GM19324 (cell line): ENCODE data around the gene GGTLC2.

ENCODE experiments used
- ATAC-seq: cut with Tn5 transposase; IDR thresholded peaks from one replicate; pipeline ENCODE4 v1.9.1; 2021; ENCODE audit warnings: mild to moderate bottlenecking, moderate library complexity; ENCODE audit not compliant: unreplicated experiment, low FRiP score

The GGTLC2 gene

DNA sequence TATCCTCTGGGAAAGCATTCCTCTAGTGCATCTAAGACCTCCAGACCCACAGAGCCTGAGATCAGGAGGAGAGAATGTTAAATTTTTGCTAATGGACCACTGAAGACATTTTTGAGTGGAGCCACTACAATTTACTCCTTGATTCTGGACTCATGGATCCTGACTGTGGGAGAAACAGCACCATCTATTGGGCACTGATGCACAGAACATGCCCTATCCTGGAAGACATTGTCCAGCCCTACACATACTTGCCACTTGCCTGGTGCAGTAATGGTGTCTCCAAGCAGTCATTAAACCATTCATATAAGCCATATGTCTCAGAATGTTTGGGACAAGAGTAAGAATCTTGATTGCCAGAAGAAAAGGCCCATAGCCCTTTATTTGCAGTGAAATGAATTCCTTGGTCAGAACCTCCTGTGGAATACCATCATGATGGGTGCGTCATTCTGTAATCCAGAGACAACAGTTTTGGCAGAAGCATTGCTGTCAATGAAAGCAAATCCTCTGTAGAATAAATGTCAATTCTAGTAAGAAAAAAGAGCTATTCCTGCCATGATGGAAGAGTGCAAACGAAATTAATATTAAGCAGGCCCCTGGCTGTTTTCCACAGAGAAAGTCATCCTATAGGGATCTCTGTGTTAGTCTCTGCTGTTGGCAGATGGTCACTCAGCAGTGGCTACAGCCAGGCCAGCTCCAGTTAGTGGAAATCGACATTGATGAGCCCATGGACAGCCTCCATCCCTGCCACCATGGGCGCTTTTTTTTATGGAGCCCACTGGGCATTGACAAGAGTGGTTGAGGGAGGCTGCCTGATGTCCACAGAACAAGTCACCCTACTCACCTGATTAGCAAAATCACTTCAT, 43.5 kb downstream of the GGTLC2 start:
- no peak for ATAC-seq

DNA sequence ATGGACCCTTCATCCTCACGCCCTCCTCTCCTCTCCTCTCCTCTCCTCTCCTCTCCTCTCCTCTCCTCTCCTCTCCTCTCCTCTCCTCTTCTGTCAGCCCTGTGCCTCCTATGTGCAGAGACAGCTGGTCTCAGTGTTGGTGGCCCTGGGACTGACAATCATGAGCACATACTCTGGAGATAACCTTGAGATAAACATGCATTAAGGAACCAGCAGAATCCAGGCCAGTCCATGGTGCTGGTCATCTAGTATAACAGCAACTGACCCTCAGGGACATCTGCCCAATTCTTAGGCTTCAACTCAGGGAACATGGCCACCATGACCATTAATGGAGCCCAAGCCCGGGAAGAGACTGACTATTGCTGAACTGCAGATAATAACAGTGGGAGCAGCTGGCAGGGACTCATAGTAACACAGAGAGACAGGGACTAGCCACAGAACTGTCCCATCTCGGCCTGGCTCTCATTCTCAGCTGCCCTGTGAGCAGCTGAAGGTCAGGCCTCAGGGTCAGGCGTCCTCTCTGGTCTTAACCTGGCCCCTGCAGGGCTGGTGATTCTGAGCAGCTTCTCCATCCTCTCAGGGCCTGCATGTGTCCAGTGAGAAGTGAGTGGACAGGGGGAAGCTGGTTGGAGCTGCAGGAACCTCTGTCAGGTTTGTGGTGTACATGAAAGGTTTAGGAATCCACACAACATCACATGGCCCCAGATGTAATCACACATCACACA, 45.4 kb downstream of the GGTLC2 start:
- ATAC-seq, result no peak

- no peak for ATAC-seq
Measured at GRCh38 chr22:22691055-22691454, 46.6 kb downstream of the GGTLC2 start.

DNA sequence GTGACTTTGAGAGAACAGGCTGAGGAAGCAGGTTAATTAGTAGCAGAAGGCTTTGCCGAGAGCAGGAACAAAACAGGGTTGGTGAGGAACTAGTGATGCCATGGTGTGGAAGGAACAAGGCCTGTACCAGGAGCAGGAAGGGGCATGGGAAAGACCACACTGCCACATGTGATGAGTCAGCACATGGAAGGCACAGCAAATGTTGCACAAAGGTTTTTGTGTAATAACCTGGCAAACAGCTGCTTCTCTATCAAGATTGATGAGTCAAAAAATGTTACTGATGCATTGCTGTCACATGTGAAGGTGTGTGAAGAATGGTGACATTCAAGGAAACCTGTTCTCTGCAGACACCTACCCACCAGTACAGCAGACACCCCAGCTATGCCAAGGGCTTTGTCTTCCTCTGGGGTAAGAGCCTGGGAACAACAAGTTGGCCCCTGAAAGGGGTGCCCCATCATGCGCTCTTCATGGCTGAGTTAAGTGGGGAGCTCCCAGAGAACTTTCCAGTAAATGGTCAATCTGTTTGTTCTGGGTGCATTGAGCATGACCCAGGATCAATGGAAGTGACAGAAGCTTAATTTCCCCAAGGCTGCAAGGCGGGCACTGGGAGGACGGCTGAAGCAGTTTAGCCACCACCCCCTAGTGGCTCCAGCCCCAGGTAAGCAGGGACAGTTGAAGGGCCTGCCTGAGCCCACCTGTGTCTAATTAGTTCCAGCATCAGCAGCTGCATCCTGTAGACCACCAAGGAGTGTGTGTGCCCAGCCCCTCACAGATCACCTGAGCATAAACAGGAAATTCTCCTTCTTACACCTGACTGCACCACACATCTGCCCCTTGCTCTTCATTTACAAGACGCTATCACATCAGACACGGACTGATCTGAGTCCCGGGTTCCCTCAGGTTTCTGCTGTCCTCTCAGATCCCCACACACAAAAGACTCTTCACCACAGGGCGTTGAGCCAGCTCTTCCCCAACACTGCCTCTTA, 47.6 kb downstream of the GGTLC2 start:
- ATAC-seq, result no peak

- no peak for ATAC-seq
Measured at GRCh38 chr22:22692707-22693530, 48.5 kb downstream of the GGTLC2 start.

- ATAC-seq, result no peak
Measured at GRCh38 chr22:22693531-22693884, 49.1 kb downstream of the GGTLC2 start.

DNA sequence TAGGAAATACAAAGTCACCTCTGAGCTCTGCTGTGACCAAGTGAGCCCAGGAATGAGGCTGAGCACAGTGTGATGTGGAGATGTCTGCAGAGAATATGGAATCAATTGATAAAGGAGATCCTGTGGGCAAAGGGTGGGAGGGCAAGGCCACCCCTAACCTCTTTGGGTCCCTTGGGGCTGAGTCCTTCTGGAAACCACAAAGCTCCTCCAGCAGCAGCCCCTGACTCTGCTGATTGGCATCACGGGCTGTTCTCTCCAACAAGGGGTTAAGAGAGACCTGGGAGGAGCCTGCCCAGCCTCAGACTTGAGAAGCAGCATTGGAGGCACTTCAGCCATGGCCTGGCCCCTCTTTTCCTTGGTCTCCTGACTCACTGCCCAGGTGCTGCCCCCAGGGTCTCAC, 49.7 kb downstream of the GGTLC2 start:
- ATAC-seq, result no peak

DNA sequence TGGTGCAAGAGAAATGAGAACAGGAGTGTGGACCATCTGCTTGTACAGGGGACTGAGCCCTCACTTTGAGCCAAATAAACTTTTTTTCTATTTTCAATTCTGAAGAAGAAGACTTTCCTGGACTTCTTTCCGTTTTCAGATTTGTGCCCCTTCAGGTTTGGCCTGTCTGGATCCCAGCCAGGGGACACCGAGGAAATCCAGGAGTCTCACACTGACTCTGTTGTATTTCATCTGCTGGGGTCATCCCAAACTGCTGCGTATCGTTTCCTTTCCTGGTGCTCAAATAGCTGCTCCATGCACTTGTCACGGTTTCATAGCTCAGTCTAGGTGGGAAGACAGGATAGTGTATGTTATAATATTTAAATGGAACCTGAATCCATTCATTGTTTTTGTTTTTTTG, 51.7 kb downstream of the GGTLC2 start:
- no peak for ATAC-seq
